ENCODE results near the gene MRI1. TPM values are rescaled to one million over a fixed set of nuclear protein-coding genes. Genes with fewer than 3 reads are reported as not detected.
"Not testable (repeated sequence)": the region's sequence is repeated elsewhere in the genome, so short reads cannot be mapped to it uniquely, and the experiment has no call there.

MRI1 gene
- total RNA-seq, 4 donors from 2014 or later, result 53.0 to 90.4 (median 70.6) TPM

- Histone ChIP-seq H3K4me3 (replicated peaks in 1 of 3) (no peak overlapping the region), H3K36me3 (no peaks in the 10 kb centered on the region), H3K4me1 (peaks cover 0 to 11% of the 10 kb centered on the region in 2 donors), H3K27me3 (no peaks in the 10 kb centered on the region), H3K27ac (no peak overlapping the region), H3K9me3 (no peaks in the 10 kb centered on the region)
- intact Hi-C loops (cut with DNase I), result no loop called here
- 81 to 82% methylated on average over 8 of the region's 8 CpGs for WGBS, 2 donors
- DNase-seq, result no peak
- no peak for TF ChIP-seq CTCF (IDR thresholded peaks at IDR 0.05)
- no peak for TF ChIP-seq POLR2A (IDR thresholded peaks at IDR 0.05)
Measured at GRCh38 chr19:13790354-13790753, 26.0 kb downstream of the MRI1 start.

- DNase-seq; H3K4me3 ChIP-seq (replicated peaks in 1 of 3); intact Hi-C loops (cut with DNase I); H3K36me3 ChIP-seq; H3K9me3 ChIP-seq; H3K27me3 ChIP-seq: not testable (repeated sequence)
- peaks cover 21 to 25% of the 10 kb centered on the region in 2 donors for H3K4me1 ChIP-seq
- H3K27ac ChIP-seq, result peak overlapping the region in 1 of 3 donors; percentile 64
- whole genome bisulfite sequencing, 2 donors, result 84 to 90% methylated on average over 9 of the region's 9 CpGs
Measured at GRCh38 chr19:13793317-13793716, 29.0 kb downstream of the MRI1 start.

GRCh38 chr19:13794398-13794756 is 30.1 kb downstream of the MRI1 start:
- 1 to 17% methylated on average over 8 of the region's 8 CpGs for WGBS, 2 donors
- H3K9me3 ChIP-seq, result no peaks in the 10 kb centered on the region
- H3K36me3 ChIP-seq, result no peaks in the 10 kb centered on the region
- intact Hi-C loops (cut with DNase I), result no loop called here
- peak overlapping the region; percentile 79 to 97 (median 80) for H3K27ac ChIP-seq
- H3K4me1 ChIP-seq, result peaks cover 21 to 25% of the 10 kb centered on the region in 2 donors
- peak overlapping the region; percentile 33 to 62 (median 50) for H3K4me3 ChIP-seq (replicated peaks in 1 of 3)
- TF ChIP-seq POLR2A (IDR thresholded peaks at IDR 0.05) (no peak), CTCF (IDR thresholded peaks at IDR 0.05) (no peak)
- DNase-seq, result peak; percentile 80 to 83
- H3K27me3 ChIP-seq, result no peaks in the 10 kb centered on the region

- no peaks in the 10 kb centered on the region for H3K36me3 ChIP-seq
- intact Hi-C loops (cut with DNase I), result loop anchor here (5.0 kb wide), 1 partner anchor 47 kb away; no protein-coding TSS in a partner anchor
- H3K27ac ChIP-seq, result peak within 1 kb of the TSS; percentile 86 to 97 (median 87)
- WGBS, 2 donors, result 5% methylated on average over 8 to 17 of the region's 71 CpGs
- peak within 1 kb of the TSS; percentile 33 to 62 (median 50) for H3K4me3 ChIP-seq (replicated peaks in 1 of 3)
- H3K9me3 ChIP-seq, result no peaks in the 10 kb centered on the region
- TF ChIP-seq CTCF (IDR thresholded peaks at IDR 0.05) (no peak), POLR2A (IDR thresholded peaks at IDR 0.05) (peak; percentile 61 to 74)
- peaks cover 21 to 25% of the 10 kb centered on the region in 2 donors for H3K4me1 ChIP-seq
- DNase-seq, result peak; percentile 100
- no peaks in the 10 kb centered on the region for H3K27me3 ChIP-seq
Measured at GRCh38 chr19:13794757-13795589, 30.7 kb downstream of the MRI1 start, which contains the start of gene ZSWIM4. TSS of gene ZSWIM4 (plus strand) at chr19:13795443. CDS start at chr19:13795649, 206 bp downstream.

- WGBS, 2 donors, result 4 to 18% methylated on average over 9 to 16 of the region's 42 CpGs
- Histone ChIP-seq H3K27me3 (no peaks in the 10 kb centered on the region), H3K4me1 (peaks cover 21 to 25% of the 10 kb centered on the region in 2 donors), H3K4me3 (replicated peaks in 1 of 3) (peak overlapping the region; percentile 29 to 62 (median 35)), H3K36me3 (no peaks in the 10 kb centered on the region), H3K9me3 (no peaks in the 10 kb centered on the region), H3K27ac (peak overlapping the region; percentile 86 to 97 (median 87))
- intact Hi-C loops (cut with DNase I), result loop anchor here (5.0 kb wide), 1 partner anchor 47 kb away; no protein-coding TSS in a partner anchor
- DNase-seq, result peak; percentile 53 to 54
- TF ChIP-seq CTCF (IDR thresholded peaks at IDR 0.05) (no peak), POLR2A (IDR thresholded peaks at IDR 0.05) (no peak)
Measured at GRCh38 chr19:13795595-13796300, 31.4 kb downstream of the MRI1 start.

Measured in thyroid gland (tissue), 4 donors.